ENCODE data around the gene CCDC40.
"Not testable (repeated sequence)": the region's sequence is repeated elsewhere in the genome, so short reads cannot be mapped to it uniquely, and the experiment has no call there.

Gene CCDC40

DNA sequence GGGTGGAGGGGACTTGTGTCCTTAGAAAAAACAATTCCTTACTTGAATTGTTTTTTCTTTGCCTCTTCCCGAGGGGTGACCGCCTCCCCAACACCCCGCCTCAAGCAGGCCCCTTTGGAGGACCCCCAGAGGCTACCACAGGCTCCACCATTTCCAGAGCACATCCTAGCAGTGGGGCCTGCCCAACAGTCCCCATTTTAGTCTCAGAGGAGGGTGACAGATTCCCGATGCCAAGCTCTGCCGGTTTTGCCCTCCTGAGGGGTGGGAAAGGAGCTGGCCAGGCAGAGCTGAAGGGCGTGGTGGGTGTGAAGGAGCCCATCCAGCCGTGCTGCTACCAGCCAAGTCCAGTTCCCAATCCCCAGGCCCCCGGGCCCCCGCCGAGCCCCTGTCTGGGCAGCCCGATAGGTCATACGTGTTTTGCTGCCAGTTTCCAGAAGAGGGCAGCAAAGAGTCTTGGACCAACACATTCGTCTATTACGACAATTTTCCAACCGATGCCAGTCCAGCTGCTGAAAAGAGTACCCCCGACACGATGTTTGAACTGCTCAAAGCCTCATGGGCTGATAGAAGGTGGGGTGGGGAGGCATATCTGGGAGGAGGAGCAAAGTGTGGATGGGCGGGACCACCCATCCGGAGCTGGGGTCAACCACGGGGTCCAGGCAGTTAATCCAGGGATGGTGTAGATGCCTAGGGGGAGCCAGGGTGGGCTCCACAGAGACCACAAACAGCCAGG is 46.1 kb downstream of the CCDC40 start:
- peak; percentile 73 for DNase-seq

DNA sequence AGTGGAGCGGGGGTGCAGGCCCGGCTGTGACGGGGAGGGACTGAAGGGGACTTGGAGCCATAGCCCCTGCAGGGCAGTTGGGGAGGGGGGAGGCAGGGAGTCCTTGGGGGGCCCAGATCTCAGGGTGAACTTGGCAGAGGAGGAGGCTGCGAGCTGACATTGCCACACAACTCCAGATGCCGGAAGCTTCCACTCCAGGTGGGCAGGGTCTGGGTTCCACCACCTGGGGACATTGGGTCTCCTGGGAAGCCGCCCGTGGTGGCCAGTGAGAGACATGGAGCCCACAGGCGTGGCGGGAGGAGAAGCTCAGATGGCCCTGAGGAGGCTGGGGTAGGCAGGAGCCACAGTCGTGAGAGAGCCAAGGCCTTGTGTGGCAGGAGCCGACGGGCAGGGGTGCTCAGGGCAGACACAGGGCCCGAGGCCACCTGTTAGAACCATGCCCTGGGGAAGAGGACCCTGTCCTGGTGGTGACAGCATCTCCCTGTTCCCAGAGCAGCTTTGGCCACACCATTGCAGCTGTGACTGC is 46.8 kb downstream of the CCDC40 start:
- DNase-seq = no peak

DNA sequence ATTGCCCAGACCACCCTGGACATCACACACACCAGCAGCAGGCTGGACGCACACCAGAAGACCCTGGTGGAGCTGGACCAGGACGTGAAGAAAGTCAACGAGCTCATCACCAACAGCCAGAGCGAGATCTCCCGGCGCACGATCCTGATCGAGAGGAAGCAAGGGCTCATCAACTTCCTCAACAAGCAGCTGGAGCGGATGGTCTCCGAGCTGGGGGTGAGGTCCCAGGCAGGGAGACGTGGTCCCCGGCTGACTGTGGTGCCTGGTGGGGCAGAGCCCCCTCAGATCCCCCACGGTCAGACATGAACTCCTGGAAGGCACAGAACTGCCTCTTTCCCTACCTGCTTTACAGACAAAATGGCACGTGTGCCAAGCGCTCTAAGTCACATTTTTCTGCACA is 48.3 kb downstream of the CCDC40 start:
- no peak for DNase-seq

DNA sequence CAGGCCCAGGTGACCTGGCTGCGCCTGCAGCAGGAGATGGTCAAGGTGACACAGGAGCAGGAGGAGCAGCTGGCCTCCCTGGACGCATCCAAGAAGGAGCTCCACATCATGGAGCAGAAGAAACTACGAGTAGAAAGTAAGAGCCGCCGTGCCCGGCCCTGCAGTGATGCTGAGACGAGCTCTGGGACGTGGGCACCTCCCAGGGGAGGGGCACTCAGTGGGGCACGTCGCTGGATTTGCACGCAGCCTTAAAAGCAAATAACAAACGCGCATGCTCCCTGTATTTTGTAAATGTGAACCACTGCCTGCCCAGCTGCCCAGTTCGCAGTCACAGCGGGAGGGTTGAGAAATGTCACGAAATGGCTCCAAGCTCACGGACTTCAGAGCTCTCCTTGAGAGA is 49.6 kb downstream of the CCDC40 start:
- no peak for DNase-seq

DNA sequence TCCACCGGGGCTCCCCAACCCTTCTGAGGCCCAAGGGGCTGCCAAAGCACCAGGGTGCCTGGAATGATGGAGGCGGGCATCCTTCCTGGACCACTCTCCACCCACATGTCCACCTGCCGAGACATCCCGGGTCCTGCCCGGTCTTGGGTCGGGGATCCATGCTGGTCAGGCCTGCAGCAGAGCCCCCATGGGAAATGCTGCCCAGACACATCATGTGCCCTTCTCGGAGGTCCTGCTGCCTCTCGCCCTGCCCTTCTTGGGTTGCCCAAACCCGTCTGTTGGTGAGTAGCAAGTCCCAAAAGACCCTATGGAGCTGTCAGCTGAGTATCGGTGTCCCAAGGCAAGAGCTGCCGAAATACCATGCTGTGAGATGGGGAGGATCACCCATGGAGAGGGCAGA is 50.2 kb downstream of the CCDC40 start:
- DNase-seq = no peak

DNA sequence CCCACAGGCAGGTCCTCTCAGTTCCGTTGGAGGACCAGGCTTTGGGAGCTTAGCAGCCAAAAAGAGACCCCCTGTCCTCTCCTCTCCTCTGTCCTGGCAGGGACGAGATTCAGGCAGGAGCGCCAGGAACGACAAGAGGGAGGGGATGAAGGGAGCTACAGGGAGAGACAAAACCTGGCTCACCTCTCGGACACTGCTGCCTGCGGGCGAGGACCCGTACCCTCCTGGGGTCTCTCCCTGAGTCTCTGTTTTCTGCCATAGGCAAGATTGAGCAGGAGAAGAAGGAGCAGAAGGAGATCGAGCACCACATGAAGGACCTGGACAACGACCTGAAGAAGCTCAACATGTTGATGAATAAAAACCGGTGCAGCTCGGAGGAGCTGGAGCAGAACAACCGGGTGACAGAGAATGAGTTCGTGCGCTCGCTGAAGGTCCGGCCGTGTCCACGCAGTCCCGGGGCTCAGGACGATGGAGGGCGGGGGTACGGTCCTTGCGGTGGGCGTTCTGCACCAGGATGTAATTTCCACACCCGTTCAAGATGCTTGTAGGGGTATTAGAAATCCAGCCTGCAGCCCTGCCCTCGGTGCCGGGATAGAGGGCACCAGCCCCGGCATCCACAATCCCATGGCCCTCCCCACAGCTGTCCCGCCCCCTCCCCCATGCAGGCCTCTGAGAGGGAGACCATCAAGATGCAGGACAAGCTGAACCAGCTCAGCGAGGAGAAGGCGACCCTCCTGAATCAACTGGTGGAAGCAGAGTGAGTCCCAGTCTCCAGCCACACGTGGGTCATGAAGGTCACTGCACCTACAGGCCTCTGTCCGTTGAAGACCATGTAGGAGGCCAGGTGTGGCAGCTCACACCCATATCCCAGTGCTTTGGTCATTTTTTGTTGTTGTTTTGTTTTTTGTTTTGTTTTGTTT is 51.2 kb downstream of the CCDC40 start:
- no peak for DNase-seq

DNA sequence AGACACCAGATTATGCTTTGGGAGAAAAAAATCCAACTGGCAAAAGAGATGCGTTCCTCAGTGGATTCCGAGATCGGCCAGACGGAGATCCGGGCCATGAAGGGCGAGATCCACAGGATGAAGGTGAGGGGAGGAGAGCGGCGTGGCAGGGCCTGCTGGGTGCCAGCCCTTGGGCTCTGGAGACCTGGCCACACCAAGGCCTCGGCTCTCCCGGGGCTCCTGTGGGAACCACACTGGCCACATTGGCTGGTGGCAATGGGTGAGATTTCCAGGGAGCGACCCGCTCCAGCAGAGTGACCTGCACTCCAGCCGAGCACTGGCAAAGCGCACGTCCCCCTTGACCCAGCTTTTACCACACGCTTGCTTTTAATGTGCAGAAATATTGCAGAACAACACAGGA is 53.3 kb downstream of the CCDC40 start:
- no peak for DNase-seq

DNA sequence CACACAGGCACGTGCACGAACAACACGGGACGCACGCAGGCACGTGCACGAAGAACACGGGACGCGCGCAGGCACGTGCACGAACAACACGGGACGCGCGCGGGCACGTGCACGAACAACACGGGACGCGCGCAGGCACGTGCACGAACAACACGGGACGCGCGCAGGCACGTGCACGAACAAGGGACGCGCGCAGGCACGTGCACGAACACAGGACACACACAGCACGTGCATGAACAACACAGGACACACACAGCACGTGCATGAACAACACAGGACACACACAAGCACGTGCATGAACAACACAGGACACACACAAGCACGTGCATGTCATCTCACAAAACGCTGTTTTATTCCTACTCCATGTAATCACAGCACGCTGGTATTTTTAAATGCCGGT is 53.7 kb downstream of the CCDC40 start:
- DNase-seq = not testable (repeated sequence)

DNA sequence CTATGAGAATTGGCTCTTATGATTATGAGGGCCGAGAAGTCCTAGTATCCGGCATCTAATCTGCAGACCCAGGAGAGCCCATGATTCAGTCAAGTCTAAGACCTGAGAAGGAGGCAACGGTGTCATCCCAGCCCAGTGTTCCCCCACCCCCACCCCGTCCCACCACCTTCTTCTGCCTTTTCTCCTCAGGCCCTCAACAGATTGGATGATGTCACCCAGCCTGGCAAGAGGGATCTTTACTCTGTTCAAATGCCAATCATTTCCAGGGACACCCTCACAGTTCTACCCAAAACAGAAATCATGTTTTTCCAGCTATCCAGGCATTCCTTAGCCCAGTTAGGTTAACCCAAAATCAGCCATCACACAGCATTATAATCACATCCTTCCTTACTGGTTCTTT is 54.9 kb downstream of the CCDC40 start:
- no peak for DNase-seq

DNA sequence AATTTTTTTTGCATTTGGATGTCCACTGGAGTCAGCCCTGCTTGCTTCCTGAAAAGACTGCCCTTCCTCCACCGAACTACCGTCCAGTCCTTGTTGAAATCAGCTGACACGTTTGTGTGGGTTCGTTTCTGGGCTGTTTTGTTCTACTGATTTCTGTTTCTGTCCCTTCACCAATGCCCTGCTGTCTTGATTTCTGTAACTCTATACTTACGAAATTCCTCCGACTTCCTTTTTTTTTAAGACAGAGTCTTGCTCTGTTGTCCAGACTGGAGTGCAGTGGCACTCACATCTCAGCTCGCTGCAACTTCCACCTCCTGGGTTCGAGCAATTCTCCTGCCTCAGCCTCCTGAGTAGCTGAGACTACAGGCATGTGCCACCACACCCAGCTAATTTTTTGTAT is 56.5 kb downstream of the CCDC40 start:
- DNase-seq = no peak

DNA sequence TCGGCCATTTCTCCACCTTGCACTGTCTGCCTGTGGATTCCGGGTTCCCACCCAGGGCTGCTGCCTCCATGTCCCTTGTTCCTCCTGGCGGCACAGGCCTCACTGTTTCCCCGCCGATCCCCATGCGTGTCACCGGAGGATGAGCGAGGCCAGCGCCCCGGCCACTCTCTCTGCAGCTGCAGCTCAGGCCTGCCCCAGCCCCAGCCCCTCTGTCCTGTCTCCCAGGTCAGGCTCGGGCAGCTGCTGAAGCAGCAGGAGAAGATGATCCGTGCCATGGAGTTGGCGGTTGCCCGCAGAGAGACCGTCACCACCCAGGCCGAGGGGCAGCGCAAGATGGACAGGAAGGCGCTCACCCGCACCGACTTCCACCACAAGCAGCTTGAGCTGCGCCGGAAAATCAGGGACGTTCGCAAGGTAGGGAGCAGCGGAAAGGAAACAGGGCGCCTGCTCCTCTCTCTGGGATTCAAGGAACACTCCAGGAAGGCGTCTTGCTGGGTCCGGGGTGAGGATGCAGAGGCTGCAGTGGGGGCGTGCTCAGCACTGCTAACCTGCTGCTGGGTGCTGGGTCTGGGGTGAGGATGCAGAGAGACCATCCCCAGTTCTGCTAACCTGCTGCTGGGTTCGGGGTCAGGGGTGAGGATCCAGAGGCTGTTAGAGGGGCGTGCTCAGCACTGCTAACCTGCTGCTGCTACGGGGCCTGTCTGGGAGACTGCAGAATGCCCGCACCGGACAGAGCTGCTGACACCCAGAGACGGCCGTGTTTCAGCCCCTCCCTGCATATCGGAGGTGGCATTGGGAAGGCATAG is 58.8 kb downstream of the CCDC40 start:
- no peak for DNase-seq

DNA sequence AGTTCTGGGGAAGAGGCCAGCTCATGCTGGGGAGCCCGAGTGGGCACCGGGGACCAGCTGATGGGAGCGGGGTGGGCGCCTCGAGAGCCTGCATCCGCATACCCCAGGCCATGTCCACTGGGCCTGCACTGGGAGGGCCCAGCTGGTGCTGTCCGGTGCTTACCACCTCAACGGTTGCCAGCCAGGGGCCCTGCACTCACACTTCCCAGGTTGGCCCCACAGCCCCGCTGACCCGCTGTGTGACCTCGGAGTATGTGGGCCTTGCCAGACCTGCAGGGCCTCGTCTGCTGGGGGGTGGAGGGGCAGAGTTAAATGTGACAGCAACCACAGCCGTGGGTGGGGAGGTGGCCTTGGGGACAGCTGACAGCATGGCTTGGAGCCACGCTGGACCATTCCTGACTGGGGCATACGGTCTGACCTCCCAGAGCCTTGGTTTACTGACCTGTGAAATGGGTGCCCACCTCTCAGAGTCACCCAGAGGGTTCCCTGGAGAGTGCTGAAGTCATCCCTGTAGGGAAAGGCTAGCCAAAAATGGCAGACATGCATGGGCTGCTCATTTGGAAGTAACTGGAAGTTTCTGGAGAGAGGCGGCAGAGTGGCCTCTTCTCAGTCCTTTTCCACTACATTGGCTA is 59.5 kb downstream of the CCDC40 start:
- no peak for DNase-seq

DNA sequence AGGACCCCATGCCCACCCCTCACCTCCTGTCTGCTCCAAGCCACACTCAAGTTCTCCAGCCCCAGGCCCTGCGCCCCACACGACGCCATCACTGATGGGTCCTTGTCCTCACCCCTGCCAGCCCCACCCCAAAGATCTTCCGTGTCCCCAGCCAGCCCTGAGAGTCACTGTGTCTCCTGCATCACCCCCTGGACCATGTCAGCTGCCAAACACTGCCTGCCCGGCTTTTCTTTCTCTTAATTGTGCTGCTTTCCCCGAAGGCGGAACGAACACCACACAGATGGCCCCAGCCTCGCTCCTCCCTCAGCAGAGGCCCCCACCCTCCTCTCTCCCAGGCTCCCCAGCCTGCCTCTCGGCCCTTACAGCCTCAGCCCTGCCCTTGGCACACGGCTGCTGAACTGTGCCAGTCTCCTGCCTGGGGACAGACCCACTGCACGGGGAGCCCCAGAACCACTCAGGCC is 60.1 kb downstream of the CCDC40 start:
- DNase-seq = no peak

DNA sequence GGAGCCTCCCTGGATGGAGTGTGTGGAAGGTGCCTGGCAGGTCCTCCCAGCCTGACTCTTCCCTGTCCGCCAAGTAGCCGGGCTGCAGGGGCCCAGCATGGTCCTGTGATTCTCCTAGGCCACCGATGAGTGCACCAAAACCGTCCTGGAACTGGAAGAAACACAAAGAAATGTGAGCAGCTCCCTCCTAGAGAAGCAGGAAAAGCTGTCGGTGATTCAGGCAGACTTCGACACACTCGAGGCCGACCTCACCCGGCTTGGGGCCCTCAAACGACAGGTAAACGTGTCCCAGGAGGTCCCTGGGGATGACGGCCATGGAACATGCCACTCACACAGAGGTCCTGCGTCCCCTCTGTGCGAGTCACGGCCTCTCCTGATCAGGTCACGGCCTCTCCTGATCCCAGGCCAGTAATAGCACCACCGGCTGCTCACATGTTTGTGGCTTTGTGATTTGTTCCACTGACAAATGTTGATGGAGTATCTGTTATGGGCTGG is 60.7 kb downstream of the CCDC40 start:
- no peak for DNase-seq

DNA sequence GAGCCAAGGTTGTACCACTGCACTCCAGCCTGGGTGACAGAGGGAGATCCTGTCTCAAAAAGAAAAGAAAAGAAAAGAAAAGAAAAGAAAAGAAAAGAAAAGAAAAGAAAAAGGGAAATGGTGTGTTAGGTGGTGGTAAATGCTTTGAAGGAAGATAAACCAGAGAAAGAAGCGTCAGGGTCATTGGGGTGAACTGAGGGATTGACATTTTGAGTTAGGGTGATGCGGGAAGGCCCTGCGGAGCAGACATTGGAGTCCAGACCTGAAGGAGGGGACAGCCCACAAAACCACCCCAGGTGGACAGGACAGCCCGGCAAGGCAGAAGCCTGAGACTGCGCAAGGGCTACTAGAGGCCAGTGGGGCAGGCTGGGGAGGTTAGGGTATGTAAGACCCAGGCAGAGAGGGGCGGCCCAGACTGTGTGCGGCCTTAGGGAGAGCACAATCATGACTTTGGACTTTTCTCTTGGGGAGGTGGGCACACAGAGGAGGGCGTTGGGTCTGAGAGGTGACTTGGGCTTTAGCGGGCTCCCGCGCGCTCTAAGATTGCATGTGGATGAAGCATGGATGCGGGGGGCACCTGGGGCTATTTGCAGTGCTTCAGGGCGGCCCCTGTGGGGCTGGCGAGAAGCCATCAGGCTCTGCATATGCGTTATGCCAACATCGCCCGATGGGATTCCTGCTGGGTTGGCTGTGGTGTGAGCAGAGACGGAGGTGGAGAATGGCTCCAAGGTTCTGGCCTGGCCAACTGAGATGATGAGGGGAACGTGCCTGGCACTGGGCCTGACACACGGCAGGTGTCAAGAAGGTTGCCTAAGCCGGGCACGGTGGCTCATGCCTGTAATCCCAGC is 61.6 kb downstream of the CCDC40 start:
- DNase-seq = no peak

DNA sequence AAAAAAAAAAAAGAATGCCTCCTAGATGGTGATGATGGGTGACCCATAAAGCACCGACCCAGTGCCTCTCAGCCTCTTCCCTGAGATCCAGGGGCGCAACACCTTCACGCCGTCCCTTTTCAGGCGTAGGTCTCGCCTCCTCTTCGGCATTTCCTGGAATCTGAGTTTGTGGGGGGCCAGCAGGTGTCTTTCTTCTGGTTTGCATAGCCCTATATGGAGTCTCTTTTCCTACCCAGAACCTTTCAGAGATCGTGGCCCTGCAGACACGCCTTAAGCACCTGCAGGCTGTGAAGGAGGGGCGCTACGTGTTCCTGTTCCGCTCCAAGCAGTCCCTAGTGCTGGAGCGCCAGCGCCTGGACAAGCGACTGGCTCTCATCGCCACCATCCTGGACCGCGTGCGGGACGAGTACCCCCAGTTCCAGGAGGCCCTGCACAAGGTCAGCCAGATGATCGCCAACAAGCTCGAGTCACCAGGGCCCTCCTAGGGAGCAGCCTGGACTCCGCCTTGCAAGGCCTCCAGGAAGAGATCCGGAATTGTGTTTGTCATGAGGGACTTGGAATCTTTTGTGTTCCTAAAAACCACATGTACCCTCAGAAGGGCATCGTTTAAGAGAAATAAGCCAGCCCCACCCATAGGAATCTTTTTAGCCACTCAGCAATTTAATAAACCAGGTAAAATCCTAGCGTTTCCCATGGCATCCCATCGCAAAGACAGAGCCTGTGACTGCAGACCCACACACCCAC is 63.0 kb downstream of the CCDC40 start:
- no peak for DNase-seq

DNA sequence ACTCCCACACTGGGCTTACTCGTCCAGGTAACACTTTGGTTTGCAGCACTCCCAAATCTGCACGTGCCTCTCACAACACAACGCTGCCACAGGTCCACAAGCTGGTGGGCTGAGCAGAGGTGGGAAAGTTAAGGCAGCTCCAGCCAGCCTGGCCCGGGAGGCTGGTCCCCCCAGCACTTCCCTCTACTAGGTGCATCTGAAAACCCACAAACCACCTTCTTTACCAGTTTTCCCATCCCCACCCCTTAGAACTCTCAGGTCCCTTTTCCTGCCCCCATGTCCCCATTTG is 63.5 kb downstream of the CCDC40 start:
- DNase-seq = no peak

DNA sequence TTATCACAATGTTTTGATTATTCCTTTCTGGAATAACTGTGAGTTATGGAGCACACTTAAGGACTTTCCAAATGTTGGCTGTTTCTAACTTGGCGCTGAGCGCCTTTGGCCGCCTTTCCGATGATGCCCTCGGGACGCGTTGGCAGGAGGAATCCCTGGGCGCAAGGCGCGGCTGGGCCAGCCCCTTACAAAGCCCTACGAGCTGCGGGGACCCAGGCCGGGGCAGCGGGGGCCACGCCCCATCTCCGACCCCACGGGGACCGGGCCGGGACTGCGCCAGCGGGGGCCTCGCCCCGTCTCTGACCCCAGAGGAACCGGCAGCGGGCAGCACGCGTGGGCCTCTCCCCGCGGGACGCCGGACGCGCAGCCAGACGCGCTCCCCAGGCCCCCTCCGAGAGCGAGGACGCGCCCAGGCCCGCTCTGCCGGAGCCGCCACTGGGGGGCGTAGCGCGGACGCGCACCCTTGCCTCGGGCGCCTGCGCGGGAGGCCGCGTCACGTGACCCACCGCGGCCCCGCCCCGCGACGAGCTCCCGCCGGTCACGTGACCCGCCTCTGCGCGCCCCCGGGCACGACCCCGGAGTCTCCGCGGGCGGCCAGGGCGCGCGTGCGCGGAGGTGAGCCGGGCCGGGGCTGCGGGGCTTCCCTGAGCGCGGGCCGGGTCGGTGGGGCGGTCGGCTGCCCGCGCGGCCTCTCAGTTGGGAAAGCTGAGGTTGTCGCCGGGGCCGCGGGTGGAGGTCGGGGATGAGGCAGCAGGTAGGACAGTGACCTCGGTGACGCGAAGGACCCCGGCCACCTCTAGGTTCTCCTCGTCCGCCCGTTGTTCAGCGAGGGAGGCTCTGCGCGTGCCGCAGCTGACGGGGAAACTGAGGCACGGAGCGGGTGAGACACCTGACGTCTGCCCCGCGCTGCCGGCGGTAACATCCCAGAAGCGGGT is 64.8 kb downstream of the CCDC40 start, which contains the start of gene GAA:
Gene GAA (plus strand): TSS at position 571 of the 935 bp plus-strand sequence. CDS start 3,006 bp downstream, outside the sequence.
- peak; percentile 87 for DNase-seq
